Prostate gland (tissue), 2 donors: ENCODE measurements around the gene EFNA4. TPM values are rescaled to one million over a fixed set of nuclear protein-coding genes. Genes with fewer than 3 reads are reported as not detected.

Experiments
- DNase-seq: peaks from one replicate; pipeline ENCODE4 v3.0.0-alpha.2; 2019; ENCODE audit warnings: low spot score
- H3K27ac ChIP-seq, 2 donors: fragments of 200-600 bp; sonication (generic); 2 replicates each; pipeline ENCODE4 v1.5.1; 2017 to 2019
- H3K27me3 ChIP-seq: fragments of 200-600 bp; sonication (generic); replicated peaks from 2 replicates; pipeline ENCODE4 v1.5.1; 2019; ENCODE audit not compliant: insufficient read depth
- H3K36me3 ChIP-seq, 2 donors: fragments of 200-600 bp; sonication (generic); 1 replicate in 1 of 2; 2 replicates in 1 of 2; pipeline versions ENCODE4 v1.5.1 to v1.8.1; 2017 to 2019
- H3K4me1 ChIP-seq: fragments of 200-600 bp; sonication (generic); replicated peaks from 2 replicates; pipeline ENCODE4 v1.5.1; 2019
- H3K4me3 ChIP-seq, 2 donors: fragments of 200-600 bp; sonication (generic); 2 replicates each; pipeline ENCODE4 v1.5.1; 2017 to 2019
- H3K9me3 ChIP-seq: fragments of 200-600 bp; sonication (generic); 2 replicates; pipeline ENCODE4 v1.5.1; 2017
- CTCF ChIP-seq, 4 experiments: fragments of 200-600 bp in 2 of 4; fragments of 450-650 bp in 2 of 4; sonication (generic) in 2 of 4; IDR thresholded peaks; 1 replicate in 3 of 4; 2 replicates in 1 of 4; pipeline ENCODE4 v1.5.1; 2016 to 2019; ENCODE audit warnings: antibody characterized with exemption in 4 of 4, mild to moderate bottlenecking in 2 of 4, moderate library complexity in 2 of 4
- POLR2A ChIP-seq: fragments of 450-650 bp; IDR thresholded peaks from one replicate; pipeline ENCODE4 v1.6.1; 2016; ENCODE audit warnings: antibody characterized with exemption, mild to moderate bottlenecking
- POLR2AphosphoS5 ChIP-seq: sonication (generic); formaldehyde crosslinking; IDR thresholded peaks from one replicate; pipeline ENCODE4 v1.6.1; 2017; ENCODE audit warnings: antibody characterized with exemption
- WGBS: methylation state at CpG from one replicate; pipeline ENCODE4 v1.1.5; 2018; 5-methylcytosine and 5-hydroxymethylcytosine counted together
- intact Hi-C: fragments of 100-400 bp; cut with DNase I; formaldehyde crosslinking; loops from one replicate; pipeline ENCODE4 v1.14.2; 2022
- total RNA-seq, 2 donors: library from RNA; depleted of rRNA; stranded (reverse); fragments of >200 nt; gene quantifications; one replicate each; pipeline ENCODE4 v1.1.0, GENCODE V29; 2016

EFNA4 gene
- total RNA-seq, 2 donors from 2014 or later = 10.3 to 23.4 TPM

DNA sequence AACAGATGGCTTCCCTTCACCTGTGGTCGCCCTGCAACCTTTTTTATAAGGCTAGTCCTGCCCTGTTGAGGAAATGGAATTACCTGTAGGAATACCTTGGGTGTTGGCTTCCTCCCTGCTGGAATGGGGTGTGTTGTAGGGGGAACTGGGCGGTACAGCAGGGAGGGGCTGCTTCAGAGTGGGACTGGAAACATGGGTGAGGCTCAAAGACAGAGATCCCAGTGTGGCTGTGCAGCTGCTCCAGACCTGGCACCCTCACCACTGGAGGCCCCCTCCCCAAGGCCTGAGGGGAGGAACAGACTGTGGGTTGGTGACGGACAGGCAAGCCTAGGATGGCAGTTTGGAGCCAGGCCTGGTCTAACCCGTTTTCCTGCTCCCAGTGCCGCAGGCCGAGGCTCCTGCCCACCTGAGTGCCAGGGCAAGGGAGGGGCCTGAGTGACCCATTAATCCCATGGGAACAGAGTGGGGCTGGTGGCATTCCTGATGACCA lies 19.6 kb downstream of the EFNA4 start:
- intact Hi-C loops = no loop called here
- DNase-seq = peak; percentile 62
- Histone ChIP-seq H3K27ac (peak overlapping the region; percentile 35 to 91), H3K36me3 (no peaks in the 10 kb centered on the region), H3K4me1 (peaks cover 48% of the 10 kb centered on the region), H3K9me3 (no peaks in the 10 kb centered on the region), H3K27me3 (no peaks in the 10 kb centered on the region), H3K4me3 (no peak overlapping the region)
- WGBS = 42% methylated on average over 4 of the region's 6 CpGs
- no peak for TF ChIP-seq POLR2A
- TF ChIP-seq POLR2AphosphoS5 = peak; percentile 29
- no peak for TF ChIP-seq CTCF (IDR thresholded peaks at IDR 0.05)

DNA sequence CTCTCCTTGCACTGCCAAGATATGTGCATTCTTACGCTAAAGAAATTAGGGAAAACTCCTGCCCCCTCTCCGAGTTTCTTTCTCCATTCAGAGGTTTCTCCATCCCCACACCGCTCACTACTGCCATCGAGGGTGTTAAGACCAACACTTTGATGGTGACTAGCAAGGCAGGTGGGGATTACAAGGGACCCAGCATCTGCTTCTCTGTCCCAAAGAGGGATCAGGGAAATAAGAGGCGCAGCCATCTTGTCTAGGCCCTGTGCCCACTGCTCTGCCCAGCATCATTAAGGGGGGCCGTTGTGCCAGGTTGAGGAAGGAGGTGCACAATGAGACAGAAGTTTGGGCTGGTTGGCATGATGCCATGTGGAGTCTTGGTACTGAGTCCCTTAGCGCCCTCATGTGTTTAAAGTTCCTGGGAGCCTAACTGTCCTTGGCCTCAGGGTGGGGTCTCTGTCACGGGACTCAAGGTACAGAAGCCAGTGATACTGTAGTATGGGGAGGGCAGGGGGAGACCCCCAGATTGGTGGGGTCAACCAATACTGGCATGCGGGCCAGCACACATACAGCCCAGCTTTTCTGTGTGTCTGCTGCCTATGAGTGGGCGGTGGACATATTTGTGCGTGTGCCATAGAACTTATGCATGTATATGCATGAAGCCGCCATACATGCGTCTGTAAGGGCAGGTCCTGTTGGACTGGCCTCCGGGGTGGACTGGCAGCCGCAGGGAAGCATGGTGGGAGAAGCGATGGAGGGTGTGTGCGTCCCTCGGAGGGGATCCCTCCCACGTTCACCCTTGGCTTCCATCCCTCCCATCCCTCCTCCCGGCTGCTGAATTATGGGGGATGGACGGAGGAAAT lies 20.6 kb downstream of the EFNA4 start:
- Histone ChIP-seq H3K27ac (peak overlapping the region; percentile 91 to 94), H3K36me3 (no peaks in the 10 kb centered on the region), H3K9me3 (no peaks in the 10 kb centered on the region), H3K27me3 (no peaks in the 10 kb centered on the region), H3K4me3 (peak overlapping the region; percentile 53 to 57), H3K4me1 (peaks cover 43% of the 10 kb centered on the region)
- intact Hi-C loops = loop anchor here (1.0 to 2.0 kb wide), 2 partner anchors 21 to 33 kb away; partner anchors contain the start of genes ADAM15 and EFNA4
- no peak for TF ChIP-seq POLR2A
- peak in 1 of 4 experiments; percentile 42 for TF ChIP-seq CTCF (IDR thresholded peaks at IDR 0.05)
- WGBS = 26% methylated on average over 21 of the region's 21 CpGs
- peak; percentile 60 for DNase-seq

DNA sequence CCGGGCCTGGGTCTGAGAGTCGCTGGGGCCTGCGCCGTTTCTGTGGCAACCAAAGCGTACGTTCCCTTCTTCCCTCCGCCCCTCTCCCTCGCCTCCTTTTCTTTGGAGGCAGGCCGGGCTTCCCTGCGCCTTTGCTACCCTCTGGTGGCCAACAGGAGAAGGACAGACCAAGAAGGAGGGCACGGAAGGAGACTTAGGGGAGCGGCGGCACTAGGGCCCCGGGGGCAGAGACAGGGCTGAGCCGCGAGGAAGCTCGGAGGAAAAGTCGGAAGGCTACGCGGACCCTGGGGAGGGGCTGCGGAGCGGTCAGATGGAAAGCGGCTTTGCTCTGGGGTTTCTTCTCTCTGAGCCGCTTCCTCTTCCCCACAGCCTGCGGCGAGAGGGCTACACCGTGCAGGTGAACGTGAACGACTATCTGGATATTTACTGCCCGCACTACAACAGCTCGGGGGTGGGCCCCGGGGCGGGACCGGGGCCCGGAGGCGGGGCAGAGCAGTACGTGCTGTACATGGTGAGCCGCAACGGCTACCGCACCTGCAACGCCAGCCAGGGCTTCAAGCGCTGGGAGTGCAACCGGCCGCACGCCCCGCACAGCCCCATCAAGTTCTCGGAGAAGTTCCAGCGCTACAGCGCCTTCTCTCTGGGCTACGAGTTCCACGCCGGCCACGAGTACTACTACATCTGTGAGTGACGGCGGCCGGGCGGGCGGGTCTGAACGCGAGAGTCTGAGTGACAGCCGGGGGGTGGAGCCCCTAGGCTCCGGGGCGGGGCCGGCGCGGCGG lies 21.4 kb downstream of the EFNA4 start:
- Histone ChIP-seq H3K9me3 (no peaks in the 10 kb centered on the region), H3K36me3 (no peaks in the 10 kb centered on the region), H3K4me1 (peaks cover 36% of the 10 kb centered on the region), H3K4me3 (peak overlapping the region; percentile 53 to 57), H3K27ac (peak overlapping the region; percentile 91 to 94), H3K27me3 (no peaks in the 10 kb centered on the region)
- TF ChIP-seq CTCF (IDR thresholded peaks at IDR 0.05) = peak; percentile 84 to 99 (median 97)
- peak; percentile 82 for TF ChIP-seq POLR2AphosphoS5
- peak; percentile 56 for TF ChIP-seq POLR2A
- under 1% methylated on average over 66 of the region's 67 CpGs for WGBS
- DNase-seq = peak; percentile 93
- intact Hi-C loops = loop anchor here (1.0 to 2.0 kb wide), 2 partner anchors 22 to 34 kb away; partner anchors contain the start of genes ADAM15 and EFNA4

DNA sequence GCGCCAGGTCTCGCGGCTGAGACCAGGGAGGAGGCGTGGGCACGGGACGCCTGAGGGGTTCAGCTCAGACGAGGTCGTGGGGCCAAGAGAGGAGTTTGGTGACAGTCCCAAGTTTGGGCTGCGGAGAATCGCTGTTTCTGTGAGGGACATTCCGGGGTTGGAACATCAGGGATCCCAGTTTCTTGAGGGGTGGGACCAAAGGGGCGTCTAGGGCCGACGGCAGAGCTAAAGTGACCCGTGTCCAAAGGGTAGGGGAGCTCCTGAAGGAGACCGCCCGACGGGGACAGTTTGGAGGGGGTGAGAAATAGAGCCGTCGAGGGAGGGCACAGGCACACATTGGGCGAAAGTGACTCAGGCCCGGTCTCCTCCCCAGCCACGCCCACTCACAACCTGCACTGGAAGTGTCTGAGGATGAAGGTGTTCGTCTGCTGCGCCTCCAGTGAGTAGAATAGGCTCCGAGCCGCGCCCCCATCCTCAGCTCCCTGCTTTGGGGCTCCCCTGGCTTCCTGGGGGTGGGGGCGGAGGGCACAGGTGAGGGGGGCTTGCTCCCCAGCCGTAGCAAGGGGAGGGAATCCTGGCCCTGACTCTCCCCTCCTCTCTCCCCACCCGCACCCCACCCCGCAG lies 22.1 kb downstream of the EFNA4 start:
- intact Hi-C loops = loop anchor here (2.0 kb wide), 1 partner anchor 35 kb away; the partner anchor contains the start of gene ADAM15
- no peaks in the 10 kb centered on the region for H3K36me3 ChIP-seq
- no peaks in the 10 kb centered on the region for H3K9me3 ChIP-seq
- H3K27ac ChIP-seq = peak overlapping the region; percentile 91 to 94
- DNase-seq = peak; percentile 64
- WGBS = under 1% methylated on average over 28 of the region's 32 CpGs
- peaks cover 29% of the 10 kb centered on the region for H3K4me1 ChIP-seq
- H3K27me3 ChIP-seq = no peaks in the 10 kb centered on the region
- TF ChIP-seq POLR2A = no peak
- TF ChIP-seq CTCF (IDR thresholded peaks at IDR 0.05) = no peak
- no peak for TF ChIP-seq POLR2AphosphoS5
- peak overlapping the region; percentile 53 to 57 for H3K4me3 ChIP-seq
